GM04503 (cell line): ENCODE results near the gene PPT2.

Source experiments
- DNase-seq: peaks from one replicate; pipeline ENCODE4 v3.0.0-alpha.2; 2012; ENCODE audit warnings: low read depth

Gene PPT2

GRCh38 chr6:32153564-32154513 is at the start of gene PPT2:
PPT2 (plus strand) TSS chr6:32154141; CDS start chr6:32154595, 454 bp downstream.
- peak; percentile 41 for DNase-seq

GRCh38 chr6:32105433-32105832 is 48.5 kb upstream of the PPT2 start:
- no peak for DNase-seq

- DNase-seq: no peak
Observed at GRCh38 chr6:32107406-32107805, 46.5 kb upstream of the PPT2 start.

DNA sequence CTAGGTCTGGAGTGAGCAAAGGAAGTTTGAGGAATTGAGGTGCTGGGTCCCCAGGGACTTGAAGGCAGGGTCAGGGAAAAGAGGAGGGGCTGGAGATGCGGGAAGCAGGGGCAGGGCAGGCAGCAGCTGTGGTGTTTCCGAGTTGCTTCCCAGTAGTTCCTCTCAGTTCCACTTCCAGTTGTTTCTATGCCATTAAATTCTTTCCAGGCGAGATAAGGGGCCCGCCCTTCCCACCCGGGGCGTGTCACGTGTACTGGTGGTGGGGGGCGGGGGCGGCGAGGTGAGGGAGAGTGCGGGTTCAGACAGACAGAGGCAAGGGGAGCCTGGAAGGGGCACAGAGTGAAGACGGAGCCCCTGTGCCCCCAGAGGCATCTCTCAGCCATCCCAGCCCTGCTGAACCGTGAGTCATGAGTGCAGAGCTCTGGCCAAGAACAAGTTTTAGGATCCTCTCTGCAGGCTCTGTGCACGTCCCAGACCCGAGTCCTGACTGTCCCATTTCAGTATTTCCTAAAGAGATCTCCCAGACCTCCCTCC is 45.8 kb upstream of the PPT2 start:
- DNase-seq: no peak

GRCh38 chr6:32108727-32109113 is 45.2 kb upstream of the PPT2 start:
- DNase-seq: no peak

DNA sequence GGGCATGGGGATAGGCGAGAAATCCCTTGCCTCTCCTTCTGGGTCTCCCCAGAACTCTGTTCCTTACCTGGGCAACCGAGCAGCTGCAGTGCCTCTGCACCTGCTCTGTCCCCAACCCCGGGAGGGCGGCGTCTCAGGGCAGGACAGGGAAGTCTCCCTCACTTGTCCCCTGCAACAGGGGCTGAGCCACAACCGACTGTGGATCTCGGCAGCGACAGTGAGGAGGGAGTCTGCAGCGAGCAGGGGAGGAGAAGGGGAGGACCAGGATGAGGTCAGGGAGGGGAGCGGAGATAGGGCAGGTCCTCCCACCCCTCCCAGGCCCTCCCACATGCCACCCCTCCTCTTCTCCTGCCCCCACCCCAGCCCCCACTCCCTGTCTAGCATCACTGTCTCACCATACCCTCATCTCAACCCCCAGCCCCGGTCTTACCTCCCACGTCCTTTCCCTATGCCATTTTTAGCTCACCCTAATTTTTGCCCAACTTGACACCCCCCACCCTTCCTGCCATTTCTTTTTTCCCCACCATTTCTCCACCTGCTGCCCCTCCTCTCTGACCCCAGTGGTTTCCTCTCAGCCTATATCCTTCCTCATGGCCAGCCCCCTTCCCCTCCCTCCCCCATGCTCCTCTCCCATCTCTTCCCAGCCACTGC is 44.7 kb upstream of the PPT2 start, which contains the start of gene TNXB:
TSS of gene TNXB (minus strand) at position 225 of the 651 bp plus-strand sequence. CDS start 11,140 bp downstream, outside the sequence.
- no peak for DNase-seq

DNA sequence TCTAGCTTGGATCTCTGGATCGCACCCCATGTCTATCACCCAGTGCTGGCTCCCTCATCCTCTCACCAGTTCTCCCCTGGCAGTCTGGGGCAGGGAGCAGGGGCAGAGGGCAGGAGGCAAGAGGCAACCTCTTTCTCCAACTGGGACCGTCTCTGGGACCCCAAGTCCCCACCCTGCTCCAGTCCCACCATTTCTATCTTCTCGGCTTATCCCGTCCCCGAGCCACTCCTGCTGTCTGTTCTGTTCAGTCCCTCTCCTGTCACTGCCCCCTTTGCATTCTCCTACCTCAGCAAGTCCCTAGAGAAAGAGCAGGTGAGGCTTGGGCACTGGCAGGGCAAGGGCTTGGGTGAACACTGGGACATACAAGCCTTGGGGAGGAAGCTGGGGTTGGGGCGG is 44.2 kb upstream of the PPT2 start:
- DNase-seq: no peak

DNA sequence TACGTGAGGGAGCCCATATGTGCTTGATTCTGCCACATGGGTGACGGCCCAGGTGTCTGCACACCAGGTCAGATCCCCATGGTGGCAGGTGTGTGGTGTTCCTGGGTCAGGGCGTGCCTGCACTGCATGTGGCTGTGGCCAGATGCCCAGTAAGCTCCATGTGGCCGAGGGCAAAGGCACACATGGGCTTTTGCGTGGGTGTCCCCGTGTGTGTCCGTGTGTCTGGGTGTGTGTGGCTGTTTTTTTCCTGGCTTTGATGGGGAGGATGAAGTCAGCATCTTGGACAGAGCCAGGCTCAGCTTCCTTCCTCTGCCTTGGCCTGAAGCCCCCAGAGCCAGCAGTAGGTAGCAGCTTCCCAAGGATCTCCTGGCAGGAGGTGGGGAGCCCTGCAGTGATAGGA is 43.3 kb upstream of the PPT2 start:
- no peak for DNase-seq

- DNase-seq: no peak
Observed at GRCh38 chr6:32111424-32112066, 42.4 kb upstream of the PPT2 start.

DNA sequence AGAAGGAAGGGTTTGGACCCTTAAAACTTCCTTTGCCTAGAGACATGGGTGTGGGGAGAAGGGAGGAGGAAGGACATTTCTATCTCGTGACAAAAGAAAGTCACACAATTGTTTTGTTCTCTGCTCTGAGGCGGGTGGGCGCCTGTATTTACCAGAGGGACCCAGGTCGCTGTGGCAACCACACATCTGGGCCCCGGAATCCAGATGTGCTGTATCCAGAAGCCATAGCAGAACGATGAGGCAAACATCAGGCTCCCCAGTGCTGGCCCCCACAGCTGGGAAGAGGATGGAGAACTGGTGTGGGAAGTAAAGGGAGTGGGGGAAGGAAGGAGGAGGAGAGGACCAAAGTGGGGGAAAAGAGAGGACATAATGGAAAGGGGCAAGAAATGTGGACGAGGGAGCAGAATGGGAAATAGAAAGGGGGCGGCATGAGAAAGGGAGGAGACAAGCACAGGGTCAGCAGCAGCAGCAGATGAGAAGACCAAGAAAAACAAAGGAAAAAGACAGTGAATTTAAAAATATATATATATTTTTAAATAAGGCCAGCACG is 41.4 kb upstream of the PPT2 start:
- DNase-seq: no peak

DNA sequence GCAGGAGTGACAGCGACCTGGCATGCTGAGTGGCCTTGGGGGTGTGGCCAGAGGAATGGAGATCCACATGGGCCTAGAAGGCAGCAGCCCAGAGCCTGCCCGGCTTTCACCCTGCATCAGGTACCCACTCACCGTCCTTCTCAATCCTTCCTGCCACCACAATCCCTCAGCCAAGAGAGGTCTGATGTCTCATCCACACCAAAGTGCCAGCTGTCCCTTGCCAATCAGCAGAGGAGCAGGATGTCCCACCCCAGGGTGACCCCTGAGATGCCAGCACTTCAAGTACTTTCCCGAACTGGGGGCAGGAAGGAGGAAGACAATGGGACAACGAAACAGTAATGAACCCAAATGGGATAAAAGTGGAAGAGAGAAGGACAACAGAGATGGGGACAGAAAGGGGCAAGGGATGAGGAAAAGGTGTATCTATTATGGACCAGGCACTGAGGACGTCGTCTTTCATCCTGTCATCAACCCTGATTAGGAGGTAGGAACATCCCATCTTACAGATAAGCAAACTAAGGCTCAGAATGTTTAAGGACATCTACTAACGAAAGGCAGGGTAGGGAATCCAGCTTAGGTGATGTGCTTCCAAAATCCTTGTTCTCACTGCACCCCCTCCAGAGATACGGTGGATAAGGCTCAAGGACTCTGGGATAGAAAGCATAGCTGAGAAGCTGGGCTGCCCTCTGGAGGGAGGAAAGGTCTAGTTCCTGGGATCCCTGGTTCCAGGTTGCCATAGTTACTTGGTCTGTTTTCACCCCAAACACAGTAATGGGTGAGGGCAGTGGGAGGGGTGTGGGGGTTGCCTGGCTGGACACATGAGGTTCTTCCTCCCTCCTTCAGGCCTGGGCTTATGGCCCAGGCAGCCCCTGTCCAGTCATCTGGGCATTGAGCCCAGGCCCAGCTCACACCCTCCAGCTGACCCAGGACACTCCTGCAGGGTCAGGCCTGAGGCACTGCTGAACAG is 40.3 kb upstream of the PPT2 start:
- DNase-seq: peak; percentile 98

GRCh38 chr6:32114796-32115195 is 39.1 kb upstream of the PPT2 start:
- peak; percentile 80 for DNase-seq

DNA sequence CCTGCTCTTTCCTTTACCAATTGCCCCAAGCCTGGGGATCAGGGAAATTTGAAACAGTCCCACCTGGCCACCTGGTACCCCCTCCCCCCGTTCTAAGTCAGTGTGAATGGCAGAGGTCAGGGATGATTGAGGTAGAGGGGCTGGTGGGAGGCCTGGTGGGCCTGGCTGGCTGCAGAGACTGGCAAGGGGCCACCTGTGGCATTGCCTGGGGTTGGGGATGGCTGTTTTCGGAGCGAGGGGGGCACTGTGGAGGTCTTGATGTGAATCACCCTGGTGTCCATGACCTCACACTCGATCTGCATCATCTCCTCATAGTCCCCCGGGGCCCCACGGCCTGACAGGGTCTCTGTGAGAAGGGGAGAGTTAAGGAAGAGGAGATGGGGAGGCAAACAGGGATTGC is 38.3 kb upstream of the PPT2 start:
- DNase-seq: no peak

- DNase-seq: no peak
Observed at GRCh38 chr6:32116674-32117073, 37.3 kb upstream of the PPT2 start.

GRCh38 chr6:32117461-32117860 is 36.5 kb upstream of the PPT2 start:
- no peak for DNase-seq

DNA sequence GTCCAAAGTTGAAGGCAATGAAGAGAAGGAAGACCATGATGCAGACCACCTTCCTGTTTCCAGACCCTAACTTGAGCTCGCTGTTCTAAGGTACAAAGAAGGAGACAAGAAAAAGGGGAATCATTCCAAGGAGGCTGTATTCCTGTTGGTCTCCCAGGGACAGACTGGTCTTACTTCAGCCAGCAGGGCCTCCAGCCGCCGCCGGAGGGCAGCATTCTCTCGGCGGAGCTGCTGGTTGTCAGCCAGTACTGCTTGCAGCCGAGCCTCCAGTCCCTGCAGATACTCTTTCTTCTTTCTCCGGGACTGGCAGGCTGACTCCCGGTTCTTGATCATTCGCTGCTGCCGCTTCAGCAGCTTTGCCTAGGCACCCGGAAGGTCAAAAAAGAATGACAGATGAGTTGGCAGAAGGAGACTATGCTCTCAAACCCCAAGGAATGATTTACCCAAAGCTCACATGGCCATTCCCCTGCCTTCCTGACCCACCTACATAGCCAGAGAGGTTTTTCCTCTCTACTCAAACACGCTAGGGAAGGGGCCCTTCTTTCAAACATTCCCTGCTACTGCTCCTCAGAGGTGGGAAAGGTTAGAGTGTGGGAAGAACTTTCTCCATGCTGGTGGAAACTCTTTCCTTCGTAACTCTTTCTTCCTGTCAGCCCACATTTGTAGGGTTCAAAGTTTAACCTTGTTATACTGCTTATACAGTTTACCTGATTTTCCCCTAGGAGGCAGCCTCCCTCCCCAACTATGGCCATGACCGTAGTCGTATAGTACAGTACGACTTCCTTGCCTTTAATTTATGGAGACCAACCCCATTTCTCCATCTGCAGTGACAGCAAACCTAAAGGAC is 34.9 kb upstream of the PPT2 start:
- DNase-seq: no peak

DNA sequence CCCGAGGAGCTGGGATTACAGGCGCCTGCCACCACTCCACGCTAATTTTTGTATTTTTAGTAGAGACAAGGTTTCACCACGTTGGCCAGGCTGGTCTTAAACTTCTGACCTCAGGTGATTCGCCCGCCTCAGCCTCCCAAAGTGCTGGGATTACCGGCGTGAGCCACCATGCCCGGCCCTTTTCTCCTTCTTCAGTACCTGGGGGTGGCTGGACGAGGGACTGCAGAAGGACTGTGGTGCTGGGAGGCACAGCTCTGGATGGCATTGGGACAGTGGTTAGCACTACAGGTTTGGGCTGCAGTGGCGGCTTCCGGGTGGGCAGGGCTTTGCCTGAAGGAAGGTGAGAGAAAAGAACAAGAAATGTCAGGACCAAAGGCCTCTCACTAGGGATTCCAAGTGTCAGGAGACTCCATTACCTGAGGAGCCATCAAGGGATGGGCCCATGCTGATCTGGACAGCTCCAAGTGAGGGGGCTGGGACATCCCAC is 33.3 kb upstream of the PPT2 start:
- DNase-seq: no peak

GRCh38 chr6:32123681-32124080 is 30.3 kb upstream of the PPT2 start:
- DNase-seq: no peak

GRCh38 chr6:32126880-32127279 is 27.1 kb upstream of the PPT2 start:
- no peak for DNase-seq

DNA sequence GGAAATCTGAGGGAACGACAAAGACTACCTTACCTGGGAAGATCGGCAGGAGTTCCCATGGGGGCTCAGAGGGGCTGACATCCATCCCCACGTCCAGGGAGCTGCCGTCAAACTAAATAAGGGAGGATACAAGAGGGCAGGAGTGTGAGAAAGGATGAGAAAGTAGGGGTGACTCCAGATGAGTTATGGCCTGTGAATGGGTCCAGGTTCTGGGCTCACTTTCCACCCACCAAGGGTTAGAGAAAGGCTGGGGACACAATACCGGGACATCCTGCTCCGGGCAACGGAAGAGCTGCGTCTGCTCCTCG is 26.6 kb upstream of the PPT2 start:
- no peak for DNase-seq
